ENCODE results near the gene NXNL1.

NXNL1 gene

DNA sequence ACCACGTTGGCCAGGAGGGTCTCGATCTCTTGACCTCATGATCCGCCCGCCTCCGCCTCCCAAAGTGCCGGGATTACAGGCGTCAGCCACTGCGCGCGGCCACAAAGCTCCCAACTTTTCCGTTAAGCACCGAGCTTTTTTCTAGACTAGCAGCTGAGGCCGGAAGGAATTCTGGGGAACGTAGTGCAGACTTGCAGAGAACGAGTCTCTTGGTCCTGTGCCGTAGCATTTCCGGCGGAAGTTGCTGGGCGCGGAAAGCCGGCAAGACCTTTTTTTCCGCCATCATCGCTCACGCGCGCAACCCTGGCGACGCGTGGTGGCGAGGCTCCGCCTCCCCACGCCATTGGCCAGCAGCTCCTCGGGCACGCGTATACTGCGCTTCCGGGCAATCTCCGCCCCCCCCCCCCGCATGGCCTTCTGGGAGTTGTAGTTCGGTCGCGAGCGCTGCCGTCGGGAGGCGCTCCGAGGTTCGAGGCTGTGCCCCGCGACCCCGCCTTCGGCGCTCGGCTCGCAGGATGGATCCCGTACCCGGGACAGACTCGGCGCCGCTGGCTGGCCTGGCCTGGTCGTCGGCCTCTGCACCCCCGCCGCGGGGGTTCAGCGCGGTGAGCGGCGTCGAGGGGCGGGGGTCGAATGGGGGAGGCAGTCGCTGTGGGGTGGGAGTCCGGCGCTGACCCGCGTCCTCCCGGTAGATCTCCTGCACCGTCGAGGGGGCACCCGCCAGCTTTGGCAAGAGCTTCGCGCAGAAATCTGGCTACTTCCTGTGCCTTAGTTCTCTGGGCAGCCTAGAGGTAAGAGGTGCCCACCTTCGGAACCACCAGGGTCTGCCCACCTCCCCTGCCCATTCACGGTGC, 40.9 kb downstream of the NXNL1 start, which contains the start of gene MVB12A:
MVB12A (plus strand) TSS at position 427 of the 854 bp plus-strand sequence; CDS start at position 516, 89 bp downstream.
- DNase-seq (ENCODE audit: low spot score), result peak; percentile 99

DNA sequence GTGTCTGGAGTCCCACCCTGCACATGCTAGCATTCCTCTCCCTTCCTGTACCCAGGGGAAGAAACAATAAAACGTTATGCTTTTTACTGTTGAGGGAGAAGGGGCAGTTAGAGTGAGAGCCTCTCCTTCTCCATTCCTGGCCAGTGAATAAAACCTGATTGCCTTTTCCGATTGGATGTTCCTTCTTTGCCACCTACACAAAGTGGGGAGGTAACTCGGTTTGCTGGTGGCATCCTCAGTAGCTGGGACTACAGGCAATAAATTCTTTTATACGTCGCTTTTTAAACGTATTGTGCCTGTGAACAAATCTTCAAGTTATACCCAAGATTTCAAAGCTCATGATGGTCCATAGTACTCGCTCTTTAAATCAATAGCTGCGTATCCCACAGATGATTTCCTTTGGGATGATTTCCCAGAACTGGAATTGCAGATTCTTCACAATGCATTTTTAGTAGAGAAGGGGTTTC, 41.5 kb downstream of the NXNL1 start:
- DNase-seq (ENCODE audit: low spot score), result no peak

GRCh38 chr19:17418710-17419109, 42.0 kb downstream of the NXNL1 start:
- no peak for DNase-seq (ENCODE audit: low spot score)

DNA sequence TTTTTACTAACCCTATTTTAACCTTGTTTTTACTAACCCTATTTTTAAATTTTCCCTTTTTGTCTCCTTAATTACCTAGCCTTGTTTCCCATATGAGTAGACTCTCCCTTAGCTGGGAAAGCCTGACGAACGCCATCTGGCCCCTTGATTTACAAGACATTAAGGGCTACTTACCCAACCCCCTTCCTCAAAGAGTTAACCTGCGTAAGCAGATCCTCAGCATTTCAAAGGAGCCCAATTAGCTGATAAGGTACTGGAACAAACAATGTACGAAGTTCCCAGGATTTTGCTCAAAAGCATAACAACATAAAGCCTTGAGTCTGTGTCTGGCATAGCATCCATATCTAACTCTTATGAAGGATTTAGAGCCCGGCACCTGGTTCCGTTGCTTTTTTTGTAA, 45.6 kb downstream of the NXNL1 start:
- no peak for DNase-seq (ENCODE audit: low spot score)

GRCh38 chr19:17414097-17414496, 46.6 kb downstream of the NXNL1 start:
- no peak for DNase-seq (ENCODE audit: low spot score)

GRCh38 chr19:17411801-17412200, 48.9 kb downstream of the NXNL1 start:
- no peak for DNase-seq (ENCODE audit: low spot score)

GRCh38 chr19:17409990-17410389, 50.7 kb downstream of the NXNL1 start:
- no peak for DNase-seq (ENCODE audit: low spot score)

DNA sequence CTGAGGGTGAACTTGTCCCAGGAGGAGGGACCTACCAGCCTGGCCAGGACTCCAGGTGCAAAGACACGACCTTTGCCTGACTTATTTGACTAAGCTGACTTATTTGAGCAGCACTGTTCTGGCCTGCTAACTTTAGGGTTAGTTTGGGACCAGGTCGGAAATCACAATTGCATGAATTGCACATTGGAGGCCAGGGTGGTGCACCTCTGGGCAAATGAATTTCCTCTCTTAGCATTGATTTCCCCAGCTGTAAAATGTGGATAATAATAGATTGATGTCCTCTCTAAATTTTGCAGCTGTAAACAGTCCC, 53.9 kb downstream of the NXNL1 start:
- DNase-seq (ENCODE audit: low spot score), result no peak

DNA sequence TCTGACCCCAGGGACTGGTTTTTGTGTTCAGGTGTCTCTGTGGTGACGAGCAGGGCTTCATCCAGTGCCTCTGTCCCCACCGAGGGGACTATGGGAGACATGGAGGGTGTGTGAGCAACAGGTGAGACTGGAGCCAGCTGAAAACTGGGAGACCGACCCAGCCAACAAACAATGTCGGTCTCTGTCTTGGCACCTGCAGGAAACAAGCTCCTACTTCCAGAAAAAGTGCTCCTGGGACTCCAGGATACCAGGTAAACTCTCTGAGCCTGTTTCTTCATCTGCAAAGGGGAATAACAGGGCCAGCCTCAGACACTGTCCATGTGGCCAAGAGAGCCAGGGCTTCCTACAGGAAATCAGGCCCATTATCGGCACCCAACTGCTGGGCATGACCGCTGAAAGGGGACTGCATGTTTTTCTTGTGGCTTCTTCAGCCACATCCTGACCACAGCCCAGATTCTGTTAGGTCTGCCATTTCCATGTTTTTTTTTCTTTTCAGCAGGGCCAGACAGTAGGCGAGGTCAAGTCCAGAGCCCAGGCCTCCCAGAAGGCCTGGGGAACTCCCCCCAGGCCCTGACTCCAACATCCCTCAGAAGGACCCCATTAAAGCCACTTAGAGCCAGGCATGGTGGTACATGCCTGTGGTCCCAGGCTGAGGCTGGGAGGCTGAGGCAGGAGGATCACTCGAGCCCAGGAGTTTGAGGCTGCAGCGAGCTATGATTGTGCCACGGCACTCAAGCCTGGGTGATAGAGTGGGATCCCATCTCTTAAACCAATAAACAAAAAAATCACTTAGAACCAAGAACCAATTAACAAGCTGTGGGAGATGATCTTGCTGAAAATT, 54.5 kb downstream of the NXNL1 start:
- no peak for DNase-seq (ENCODE audit: low spot score)
